Common myeloid progenitor, CD34-positive (primary cell): Measurements from ENCODE around the gene CCDC83.

Experiments
- CTCF ChIA-PET: fragments of 350-600 bp; sonication (Branson Sonifier 250); formaldehyde crosslinking; loops from one replicate; lab custom pipeline; 2021; ENCODE audit warnings: antibody characterized with exemption; lab: Charles Lee
- POLR2A ChIA-PET: fragments of 350-600 bp; sonication (Branson Sonifier 250); formaldehyde crosslinking; loops from one replicate; lab custom pipeline; 2021; ENCODE audit warnings: antibody characterized with exemption; lab: Charles Lee
- DNase-seq, 3 donors: peaks; one replicate each; pipeline versions ENCODE4 v3.0.0 to v3.0.0-alpha.2; 2013
- H3K27ac ChIP-seq, 2 experiments: 1 replicate in 1 of 2; 2 replicates in 1 of 2; pipeline ENCODE4 v1.7.0; 2013; ENCODE audit warnings: inconsistent platforms in 2 of 2, low read length in 2 of 2, mild to moderate bottlenecking in 2 of 2, low read depth in 1 of 2, moderate library complexity in 1 of 2; ENCODE audit not compliant: severe bottlenecking in 2 of 2, insufficient read depth in 1 of 2, poor library complexity in 1 of 2
- H3K27me3 ChIP-seq, 5 experiments: replicated peaks in 2 of 5; 1 replicate in 3 of 5; 2 replicates in 2 of 5; pipeline versions ENCODE4 v1.6.1 to v1.7.0; 2013; ENCODE audit warnings: low read length in 4 of 5, mild to moderate bottlenecking in 2 of 5, moderate library complexity in 2 of 5, inconsistent platforms in 1 of 5; ENCODE audit not compliant: insufficient read depth in 5 of 5, control insufficient read depth in 4 of 5
- H3K36me3 ChIP-seq, 4 experiments: 1 replicate in 2 of 4; 2 replicates in 2 of 4; pipeline versions ENCODE4 v1.6.1 to v1.7.0; 2013; ENCODE audit warnings: low read length in 3 of 4, control low read depth in 1 of 4, mild to moderate bottlenecking in 1 of 4; ENCODE audit not compliant: control insufficient read depth in 4 of 4, insufficient read depth in 4 of 4
- H3K4me1 ChIP-seq, 4 experiments: 1 replicate in 3 of 4; 2 replicates in 1 of 4; pipeline versions ENCODE4 v1.6.1 to v1.7.1; 2013; ENCODE audit warnings: low read length in 3 of 4, mild to moderate bottlenecking in 3 of 4, control low read depth in 1 of 4, inconsistent platforms in 1 of 4, moderate library complexity in 1 of 4; ENCODE audit not compliant: control insufficient read depth in 4 of 4, insufficient read depth in 4 of 4; ENCODE audit errors: control extremely low read depth in 1 of 4
- H3K4me3 ChIP-seq, 7 experiments: 1 replicate in 4 of 7; 2 replicates in 3 of 7; pipeline versions ENCODE4 v1.5.1 to v1.7.0; 2013; ENCODE audit warnings: mild to moderate bottlenecking in 7 of 7, low read length in 6 of 7, moderate library complexity in 6 of 7, inconsistent platforms in 2 of 7, low read depth in 2 of 7, control low read depth in 1 of 7; ENCODE audit not compliant: insufficient read depth in 4 of 7, control insufficient read depth in 1 of 7; ENCODE audit errors: extremely low read depth in 1 of 7
- H3K9me3 ChIP-seq, 5 experiments: 1 replicate in 4 of 5; 2 replicates in 1 of 5; pipeline versions ENCODE4 v1.6.1 to v1.7.1; 2013; ENCODE audit warnings: low read length in 4 of 5, mild to moderate bottlenecking in 2 of 5, inconsistent platforms in 1 of 5, low read depth in 1 of 5, moderate library complexity in 1 of 5; ENCODE audit not compliant: control insufficient read depth in 4 of 5, insufficient read depth in 2 of 5; ENCODE audit errors: control extremely low read depth in 1 of 5
- WGBS: methylation state at CpG from one replicate; pipeline ENCODE4 v1.1.5; 2013; ENCODE audit not compliant: insufficient coverage; 5-methylcytosine and 5-hydroxymethylcytosine counted together

CCDC83 gene

GRCh38 chr11:85945296-85945695 lies 90.1 kb downstream of the CCDC83 start:
- Histone ChIP-seq H3K4me3 (no peak overlapping the region), H3K9me3 (peaks cover 0 to 5% (median 0%) of the 10 kb centered on the region in 5 experiments), H3K4me1 (peaks cover 0 to 5% (median 0%) of the 10 kb centered on the region in 4 experiments), H3K36me3 (no peaks in the 10 kb centered on the region), H3K27ac (no peak overlapping the region), H3K27me3 (no peaks in the 10 kb centered on the region)
- CTCF ChIA-PET = interaction anchor here (1.9 kb wide), 1 partner anchor 67 kb away, joined by 4 read pairs; no protein-coding TSS in a partner anchor
- peak in 1 of 3 donors; percentile 36 for DNase-seq
- WGBS = no CpG with 5 or more reads among the region's 2 CpGs
- POLR2A ChIA-PET = no interaction called here

GRCh38 chr11:85945788-85946187 lies 90.6 kb downstream of the CCDC83 start:
- no peaks in the 10 kb centered on the region for H3K36me3 ChIP-seq
- CTCF ChIA-PET = no interaction called here
- DNase-seq = no peak
- H3K9me3 ChIP-seq = peaks cover 0 to 5% (median 0%) of the 10 kb centered on the region in 5 experiments
- H3K4me3 ChIP-seq = no peak overlapping the region
- no peaks in the 10 kb centered on the region for H3K27me3 ChIP-seq
- peaks cover 0 to 5% (median 0%) of the 10 kb centered on the region in 4 experiments for H3K4me1 ChIP-seq
- H3K27ac ChIP-seq = no peak overlapping the region
- POLR2A ChIA-PET = no interaction called here

GRCh38 chr11:85946221-85946620 lies 91.0 kb downstream of the CCDC83 start:
- POLR2A ChIA-PET = no interaction called here
- Histone ChIP-seq H3K4me1 (peaks cover 0 to 5% (median 0%) of the 10 kb centered on the region in 4 experiments), H3K27ac (no peak overlapping the region), H3K27me3 (no peaks in the 10 kb centered on the region), H3K4me3 (no peak overlapping the region), H3K36me3 (no peaks in the 10 kb centered on the region), H3K9me3 (peaks cover 0 to 5% (median 0%) of the 10 kb centered on the region in 5 experiments)
- CTCF ChIA-PET = no interaction called here
- DNase-seq = no peak

GRCh38 chr11:85947431-85948272 lies 92.5 kb downstream of the CCDC83 start:
- CTCF ChIA-PET = no interaction called here
- H3K27me3 ChIP-seq = no peaks in the 10 kb centered on the region
- POLR2A ChIA-PET = no interaction called here
- DNase-seq = peak in 2 of 3 donors; percentile 35 to 48
- peaks cover 0 to 5% (median 0%) of the 10 kb centered on the region in 4 experiments for H3K4me1 ChIP-seq
- H3K27ac ChIP-seq = no peak overlapping the region
- WGBS = 25% methylated on average over 3 of the region's 5 CpGs
- H3K9me3 ChIP-seq = peaks cover 0 to 5% (median 0%) of the 10 kb centered on the region in 5 experiments
- H3K36me3 ChIP-seq = no peaks in the 10 kb centered on the region
- H3K4me3 ChIP-seq = no peak overlapping the region

GRCh38 chr11:85948884-85949283 lies 93.7 kb downstream of the CCDC83 start:
- no peak overlapping the region for H3K27ac ChIP-seq
- no peaks in the 10 kb centered on the region for H3K27me3 ChIP-seq
- DNase-seq = no peak
- peaks cover 3 to 8% (median 4%) of the 10 kb centered on the region in 4 experiments for H3K36me3 ChIP-seq
- WGBS = 100% methylated on average over 1 of the region's 2 CpGs
- POLR2A ChIA-PET = no interaction called here
- H3K4me3 ChIP-seq = no peak overlapping the region
- H3K9me3 ChIP-seq = peaks cover 0 to 8% (median 2%) of the 10 kb centered on the region in 5 experiments
- peaks cover 0 to 5% (median 0%) of the 10 kb centered on the region in 4 experiments for H3K4me1 ChIP-seq
- CTCF ChIA-PET = no interaction called here

GRCh38 chr11:85949798-85950197 lies 94.6 kb downstream of the CCDC83 start:
- ChIA-PET POLR2A (no interaction called here), CTCF (no interaction called here)
- WGBS = 100% methylated on average over 1 of the region's 1 CpG
- Histone ChIP-seq H3K36me3 (peaks cover 4 to 15% (median 10%) of the 10 kb centered on the region in 4 experiments), H3K4me1 (peaks cover 0 to 5% (median 0%) of the 10 kb centered on the region in 4 experiments), H3K4me3 (no peak overlapping the region), H3K27me3 (no peaks in the 10 kb centered on the region), H3K9me3 (peaks cover 0 to 12% (median 4%) of the 10 kb centered on the region in 5 experiments), H3K27ac (no peak overlapping the region)
- no peak for DNase-seq
